Measurements from ENCODE around the gene NPHP4.

The NPHP4 gene

GRCh38 chr1:5977494-5978444 lies 14.5 kb downstream of the NPHP4 start:
- H3K36me3 ChIP-seq (ENCODE audit: control insufficient read depth, insufficient read depth, low read length): peaks cover 4% of the 10 kb centered on the region
- no peak overlapping the region for H3K9ac ChIP-seq (ENCODE audit: low read length)
- no peak overlapping the region for H3K4me3 ChIP-seq (ENCODE audit: low read length)
- H3K4me1 ChIP-seq (ENCODE audit: control insufficient read depth, insufficient read depth, low read length): no peaks in the 10 kb centered on the region
- H3K27me3 ChIP-seq (ENCODE audit: control insufficient read depth, insufficient read depth, low read length): no peaks in the 10 kb centered on the region
- H3K27ac ChIP-seq (ENCODE audit: low read depth, low read length): no peak overlapping the region

GRCh38 chr1:5976726-5977493 lies 15.3 kb downstream of the NPHP4 start:
- H3K36me3 ChIP-seq (ENCODE audit: control insufficient read depth, insufficient read depth, low read length): peaks cover 4% of the 10 kb centered on the region
- no peak overlapping the region for H3K4me3 ChIP-seq (ENCODE audit: low read length)
- no peak overlapping the region for H3K27ac ChIP-seq (ENCODE audit: low read depth, low read length)
- no peak overlapping the region for H3K9ac ChIP-seq (ENCODE audit: low read length)
- no peaks in the 10 kb centered on the region for H3K4me1 ChIP-seq (ENCODE audit: control insufficient read depth, insufficient read depth, low read length)
- H3K27me3 ChIP-seq (ENCODE audit: control insufficient read depth, insufficient read depth, low read length): no peaks in the 10 kb centered on the region

DNA sequence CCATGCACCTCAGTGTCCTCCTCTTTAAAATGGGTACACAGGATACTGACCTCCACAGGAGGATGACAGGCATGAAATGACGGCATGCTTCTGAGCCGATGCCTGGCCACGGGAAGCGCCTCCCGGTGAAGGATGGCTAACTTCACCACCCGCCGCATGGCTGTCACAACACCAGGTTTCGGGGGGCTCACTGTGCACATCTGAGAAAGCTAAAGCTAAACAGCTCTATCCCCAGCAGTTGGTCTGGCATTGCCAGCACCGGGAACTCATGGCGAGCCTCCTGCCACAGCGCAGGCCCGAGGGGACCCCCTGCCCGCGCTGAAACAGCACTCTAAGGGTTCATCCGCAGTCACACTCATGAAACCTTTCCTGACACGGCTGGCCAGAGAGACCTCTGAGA lies 16.0 kb downstream of the NPHP4 start:
- no peak overlapping the region for H3K27ac ChIP-seq (ENCODE audit: low read depth, low read length)
- no peaks in the 10 kb centered on the region for H3K27me3 ChIP-seq (ENCODE audit: control insufficient read depth, insufficient read depth, low read length)
- H3K4me3 ChIP-seq (ENCODE audit: low read length): no peak overlapping the region
- H3K36me3 ChIP-seq (ENCODE audit: control insufficient read depth, insufficient read depth, low read length): peaks cover 4% of the 10 kb centered on the region
- H3K4me1 ChIP-seq (ENCODE audit: control insufficient read depth, insufficient read depth, low read length): no peaks in the 10 kb centered on the region
- no peak overlapping the region for H3K9ac ChIP-seq (ENCODE audit: low read length)

DNA sequence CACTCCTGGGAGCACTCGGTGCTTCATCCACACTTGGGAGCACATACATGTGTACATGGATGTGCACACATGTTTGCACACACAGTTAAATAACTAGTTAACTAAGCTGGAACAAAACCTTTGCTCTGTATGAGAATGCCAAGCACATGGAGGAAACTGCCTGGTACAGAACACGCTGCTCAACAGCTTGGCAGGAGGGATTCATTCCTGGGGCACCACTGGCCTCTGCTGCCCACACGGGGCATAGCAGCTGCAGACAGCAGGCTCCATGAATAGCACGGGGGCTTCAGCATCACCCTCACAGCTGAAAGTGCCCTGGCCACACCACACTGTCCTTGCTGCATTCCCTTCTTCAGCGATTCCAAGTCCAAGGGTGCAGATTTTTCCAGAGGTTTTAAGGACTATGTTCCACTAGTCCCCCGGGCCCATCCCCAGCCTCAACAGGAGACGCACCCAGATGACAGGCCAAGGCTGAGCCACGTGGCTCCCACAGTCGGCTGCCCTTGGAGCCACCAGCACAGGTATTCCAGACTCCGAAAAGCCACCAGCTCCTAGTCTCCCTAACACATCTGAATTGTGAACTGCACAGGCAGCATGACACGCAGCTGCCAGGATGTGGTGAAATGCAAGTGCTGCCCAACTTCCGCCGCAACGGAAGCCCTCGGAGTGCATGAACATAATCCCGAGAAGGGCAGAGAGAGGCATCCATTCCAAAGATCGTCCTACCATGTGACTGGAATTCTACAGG lies 16.9 kb downstream of the NPHP4 start:
- H3K4me1 ChIP-seq (ENCODE audit: control insufficient read depth, insufficient read depth, low read length): no peaks in the 10 kb centered on the region
- no peak overlapping the region for H3K9ac ChIP-seq (ENCODE audit: low read length)
- H3K4me3 ChIP-seq (ENCODE audit: low read length): no peak overlapping the region
- no peak overlapping the region for H3K27ac ChIP-seq (ENCODE audit: low read depth, low read length)
- H3K36me3 ChIP-seq (ENCODE audit: control insufficient read depth, insufficient read depth, low read length): peaks cover 4% of the 10 kb centered on the region
- no peaks in the 10 kb centered on the region for H3K27me3 ChIP-seq (ENCODE audit: control insufficient read depth, insufficient read depth, low read length)

DNA sequence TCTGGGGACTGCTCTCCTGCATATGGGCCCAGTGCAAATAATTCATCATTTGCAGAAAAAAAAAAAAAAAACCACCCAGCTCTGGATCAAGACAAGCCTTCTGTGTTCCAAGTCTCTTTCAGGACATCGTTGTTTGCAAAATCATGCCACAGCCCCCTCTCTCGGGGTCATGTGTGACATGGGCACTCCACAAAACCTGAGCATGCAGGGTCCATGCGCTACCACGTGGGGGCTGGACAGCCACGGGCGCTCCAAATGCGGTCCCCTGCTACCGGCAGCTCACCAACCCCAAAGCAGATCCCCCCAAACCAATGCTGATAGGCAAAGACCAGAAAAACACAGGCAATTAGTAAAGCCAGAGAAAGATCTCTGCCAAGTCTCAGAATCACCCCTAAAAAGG lies 17.6 kb downstream of the NPHP4 start:
- Histone ChIP-seq H3K27me3 (ENCODE audit: control insufficient read depth, insufficient read depth, low read length) (no peaks in the 10 kb centered on the region), H3K27ac (ENCODE audit: low read depth, low read length) (no peak overlapping the region), H3K36me3 (ENCODE audit: control insufficient read depth, insufficient read depth, low read length) (peaks cover 4% of the 10 kb centered on the region), H3K4me3 (ENCODE audit: low read length) (no peak overlapping the region), H3K9ac (ENCODE audit: low read length) (no peak overlapping the region), H3K4me1 (ENCODE audit: control insufficient read depth, insufficient read depth, low read length) (no peaks in the 10 kb centered on the region)

- Histone ChIP-seq H3K27ac (ENCODE audit: low read depth, low read length) (no peak overlapping the region), H3K27me3 (ENCODE audit: control insufficient read depth, insufficient read depth, low read length) (no peaks in the 10 kb centered on the region), H3K4me1 (ENCODE audit: control insufficient read depth, insufficient read depth, low read length) (no peaks in the 10 kb centered on the region), H3K9ac (ENCODE audit: low read length) (no peak overlapping the region), H3K36me3 (ENCODE audit: control insufficient read depth, insufficient read depth, low read length) (peaks cover 4% of the 10 kb centered on the region), H3K4me3 (ENCODE audit: low read length) (no peak overlapping the region)
Observed at GRCh38 chr1:5973771-5974170, 18.5 kb downstream of the NPHP4 start.

GRCh38 chr1:5972198-5972520 lies 20.1 kb downstream of the NPHP4 start:
- H3K27ac ChIP-seq (ENCODE audit: low read depth, low read length): no peak overlapping the region
- no peaks in the 10 kb centered on the region for H3K4me1 ChIP-seq (ENCODE audit: control insufficient read depth, insufficient read depth, low read length)

DNA sequence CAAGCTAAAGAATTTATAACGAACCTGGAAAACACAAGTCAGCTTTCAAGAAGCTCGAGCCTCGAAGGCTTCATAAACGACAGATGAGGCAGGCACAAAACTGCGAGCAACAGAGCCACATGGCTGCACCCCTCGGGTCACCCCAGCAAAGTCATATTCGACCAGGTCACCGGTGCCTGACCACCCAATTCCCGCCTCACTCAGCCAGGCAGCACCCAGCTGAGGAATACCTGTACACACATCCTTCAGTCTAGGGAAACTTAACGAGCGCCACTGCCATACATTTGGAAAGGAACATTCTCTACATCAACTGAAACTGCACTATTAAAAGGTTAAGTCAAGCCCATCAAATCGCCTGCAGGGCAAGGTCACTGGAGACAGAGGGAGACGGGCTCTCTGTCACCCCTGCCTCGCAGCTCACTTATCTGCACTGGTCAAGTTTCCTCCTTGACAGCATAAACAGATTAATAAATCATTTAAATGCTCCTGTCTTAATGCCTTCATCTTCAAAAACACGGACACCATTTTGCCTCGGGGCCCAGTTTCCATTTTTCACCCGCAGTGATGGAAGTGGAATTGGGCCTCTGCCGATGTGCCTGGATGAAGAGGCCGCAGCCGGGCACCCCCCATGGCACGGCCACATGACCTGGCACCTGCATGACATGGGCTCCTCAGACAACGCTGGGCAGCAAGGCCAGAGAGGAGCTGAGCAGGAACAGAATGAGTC lies 20.6 kb downstream of the NPHP4 start:
- H3K27ac ChIP-seq (ENCODE audit: low read depth, low read length): no peak overlapping the region
- no peak overlapping the region for H3K4me3 ChIP-seq (ENCODE audit: low read length)
- H3K36me3 ChIP-seq (ENCODE audit: control insufficient read depth, insufficient read depth, low read length): peaks cover 11% of the 10 kb centered on the region
- no peaks in the 10 kb centered on the region for H3K4me1 ChIP-seq (ENCODE audit: control insufficient read depth, insufficient read depth, low read length)
- H3K9ac ChIP-seq (ENCODE audit: low read length): no peak overlapping the region
- H3K27me3 ChIP-seq (ENCODE audit: control insufficient read depth, insufficient read depth, low read length): no peaks in the 10 kb centered on the region

More at GRCh38 chr1:5972198-5972520, 20.1 kb downstream of the NPHP4 start:
- H3K27me3 ChIP-seq (ENCODE audit: control insufficient read depth, insufficient read depth, low read length): no peaks in the 10 kb centered on the region
- H3K36me3 ChIP-seq (ENCODE audit: control insufficient read depth, insufficient read depth, low read length): peaks cover 11% of the 10 kb centered on the region
- H3K4me3 ChIP-seq (ENCODE audit: low read length): no peak overlapping the region
- no peak overlapping the region for H3K9ac ChIP-seq (ENCODE audit: low read length)

DNA sequence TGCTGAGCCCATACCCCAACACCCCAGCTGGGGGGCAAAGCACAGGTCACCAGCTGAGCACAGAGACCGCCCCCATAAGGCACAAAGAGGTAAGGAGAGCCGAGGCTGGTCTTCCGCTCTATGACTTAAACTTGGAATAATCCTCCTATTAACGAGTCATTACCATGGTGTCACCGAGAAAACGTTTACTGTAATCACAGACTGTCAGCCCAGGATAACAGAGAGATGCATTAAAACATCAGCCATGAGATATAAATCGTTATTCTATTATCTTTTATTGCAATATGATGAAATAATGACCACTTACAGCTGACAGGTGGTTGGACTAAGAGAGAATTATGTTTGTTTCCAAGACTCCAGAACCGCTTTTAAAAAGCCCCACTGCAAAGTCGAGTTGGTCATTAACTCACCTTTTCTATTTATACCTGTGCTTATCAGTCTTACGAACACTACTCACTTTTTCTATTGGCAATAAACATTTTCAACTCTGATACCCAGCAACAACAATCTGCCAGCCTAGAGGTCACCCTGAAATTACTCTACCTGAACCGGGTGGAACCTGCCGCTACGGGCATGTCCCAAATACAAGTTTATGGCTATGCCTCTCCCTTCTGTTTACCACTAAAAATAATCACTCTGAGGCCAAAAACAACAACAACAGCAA lies 21.5 kb downstream of the NPHP4 start:
- Histone ChIP-seq H3K36me3 (ENCODE audit: control insufficient read depth, insufficient read depth, low read length) (peaks cover 10% of the 10 kb centered on the region), H3K4me3 (ENCODE audit: low read length) (no peak overlapping the region), H3K27ac (ENCODE audit: low read depth, low read length) (no peak overlapping the region), H3K9ac (ENCODE audit: low read length) (no peak overlapping the region), H3K4me1 (ENCODE audit: control insufficient read depth, insufficient read depth, low read length) (no peaks in the 10 kb centered on the region), H3K27me3 (ENCODE audit: control insufficient read depth, insufficient read depth, low read length) (no peaks in the 10 kb centered on the region)

DNA sequence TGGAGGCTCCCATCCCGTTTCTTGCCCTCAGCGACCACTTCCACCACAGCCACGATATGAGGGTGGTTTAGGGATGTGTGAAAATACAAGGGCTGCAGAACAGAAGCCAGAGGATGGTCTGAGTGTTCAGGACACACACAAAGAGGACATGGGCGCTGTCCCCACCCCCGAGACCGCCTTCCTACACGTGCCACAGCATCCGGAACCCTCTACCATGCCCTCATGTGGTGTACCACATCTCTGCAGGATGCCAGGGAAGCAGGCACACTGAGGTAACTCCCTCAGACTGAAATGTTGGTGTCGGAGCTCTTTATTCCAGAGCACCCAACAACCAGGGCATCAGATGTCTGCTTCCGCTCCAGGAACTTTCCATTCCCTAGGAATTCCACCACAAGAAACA lies 23.1 kb downstream of the NPHP4 start:
- no peaks in the 10 kb centered on the region for H3K27me3 ChIP-seq (ENCODE audit: control insufficient read depth, insufficient read depth, low read length)
- no peak overlapping the region for H3K9ac ChIP-seq (ENCODE audit: low read length)
- H3K27ac ChIP-seq (ENCODE audit: low read depth, low read length): no peak overlapping the region
- H3K36me3 ChIP-seq (ENCODE audit: control insufficient read depth, insufficient read depth, low read length): peaks cover 7% of the 10 kb centered on the region
- no peak overlapping the region for H3K4me3 ChIP-seq (ENCODE audit: low read length)
- H3K4me1 ChIP-seq (ENCODE audit: control insufficient read depth, insufficient read depth, low read length): no peaks in the 10 kb centered on the region

GRCh38 chr1:5968161-5968736 lies 24.0 kb downstream of the NPHP4 start:
- H3K27me3 ChIP-seq (ENCODE audit: control insufficient read depth, insufficient read depth, low read length): no peaks in the 10 kb centered on the region
- H3K27ac ChIP-seq (ENCODE audit: low read depth, low read length): no peak overlapping the region
- no peaks in the 10 kb centered on the region for H3K4me1 ChIP-seq (ENCODE audit: control insufficient read depth, insufficient read depth, low read length)
- peaks cover 7% of the 10 kb centered on the region for H3K36me3 ChIP-seq (ENCODE audit: control insufficient read depth, insufficient read depth, low read length)
- no peak overlapping the region for H3K4me3 ChIP-seq (ENCODE audit: low read length)
- H3K9ac ChIP-seq (ENCODE audit: low read length): no peak overlapping the region

All from rectal smooth muscle tissue (tissue), 1 donor.